Activated gamma-delta T cell (primary cell): ENCODE data around the gene RBM20.
"Not testable (repeated sequence)": the region's sequence is repeated elsewhere in the genome, so short reads cannot be mapped to it uniquely, and the experiment has no call there.

ENCODE experiments used
- DNase-seq: peaks from one replicate; lab custom pipeline; 2025; lab: John Stamatoyannopoulos, UW

RBM20 gene

GRCh38 chr10:110857265-110858171, 213.4 kb downstream of the RBM20 start:
- DNase-seq: no peak

- DNase-seq: no peak
These were observed 214.3 kb downstream of the RBM20 start for GRCh38 chr10:110858297-110858934.

- no peak for DNase-seq
These were observed 215.3 kb downstream of the RBM20 start for GRCh38 chr10:110859206-110859972.

- DNase-seq: no peak
These were observed 215.8 kb downstream of the RBM20 start for GRCh38 chr10:110859973-110860376.

GRCh38 chr10:110860576-110861241, 216.6 kb downstream of the RBM20 start:
- no peak for DNase-seq

- DNase-seq: no peak
These were observed 217.3 kb downstream of the RBM20 start for GRCh38 chr10:110861476-110861875.

- DNase-seq: no peak
These were observed 218.0 kb downstream of the RBM20 start for GRCh38 chr10:110861930-110862649.

GRCh38 chr10:110862961-110863360, 218.8 kb downstream of the RBM20 start:
- DNase-seq: no peak

GRCh38 chr10:110863361-110863760, 219.2 kb downstream of the RBM20 start:
- DNase-seq: no peak

GRCh38 chr10:110863956-110864355, 219.8 kb downstream of the RBM20 start:
- DNase-seq: no peak

- no peak for DNase-seq
These were observed 220.6 kb downstream of the RBM20 start for GRCh38 chr10:110864662-110865140.

GRCh38 chr10:110865186-110865808, 221.2 kb downstream of the RBM20 start:
- no peak for DNase-seq

- no peak for DNase-seq
These were observed 221.8 kb downstream of the RBM20 start for GRCh38 chr10:110865809-110866482.

- not testable (repeated sequence) for DNase-seq
These were observed 223.1 kb downstream of the RBM20 start for GRCh38 chr10:110867011-110867806.

GRCh38 chr10:110867807-110868465, 223.8 kb downstream of the RBM20 start:
- no peak for DNase-seq

GRCh38 chr10:110868981-110869380, 224.8 kb downstream of the RBM20 start:
- DNase-seq: no peak

GRCh38 chr10:110870823-110871297, 226.7 kb downstream of the RBM20 start:
- DNase-seq: no peak

- peak; percentile 93 for DNase-seq
These were observed 227.4 kb downstream of the RBM20 start, which contains the start of gene PDCD4 for GRCh38 chr10:110871298-110872084. TSS of gene PDCD4 (plus strand) at chr10:110871928. CDS start at chr10:110876028, 4,100 bp downstream.
